A172 (cell line): ENCODE measurements around the gene ZNF750. TPM values are rescaled to one million over a fixed set of nuclear protein-coding genes. Genes with fewer than 3 reads are reported as not detected.
A peak's percentile ranks its signal among the peaks of the same experiment; 100 is the strongest.
"Not testable (repeated sequence)": the region's sequence is repeated elsewhere in the genome, so short reads cannot be mapped to it uniquely, and the experiment has no call there.

Source experiments
- DNase-seq: peaks from one replicate; pipeline ENCODE4 v3.0.0-alpha.2; 2015; ENCODE audit warnings: low spot score
- total RNA-seq: library from RNA; depleted of rRNA; stranded (reverse); fragments of >200 nt; shearing (Covaris generic); gene quantifications from 2 replicates; pipeline ENCODE4 v1.2.3, GENCODE V29; 2014; rRNA removed

ZNF750 gene
- total RNA-seq, 1 experiment from 2014 or later: not detected

- DNase-seq: no peak
Measured at GRCh38 chr17:82793974-82794630, 45.7 kb downstream of the ZNF750 start.

- peak; percentile 93 for DNase-seq
Measured at GRCh38 chr17:82791532-82791931, 48.3 kb downstream of the ZNF750 start.

- DNase-seq: no peak
Measured at GRCh38 chr17:82790391-82790790, 49.4 kb downstream of the ZNF750 start.

- no peak for DNase-seq
Measured at GRCh38 chr17:82789806-82790205, 50.0 kb downstream of the ZNF750 start.

- no peak for DNase-seq
Measured at GRCh38 chr17:82789051-82789592, 50.7 kb downstream of the ZNF750 start.

- no peak for DNase-seq
Measured at GRCh38 chr17:82788206-82789001, 51.4 kb downstream of the ZNF750 start.

- no peak for DNase-seq
Measured at GRCh38 chr17:82787081-82787848, 52.6 kb downstream of the ZNF750 start.

GRCh38 chr17:82786427-82786826, 53.4 kb downstream of the ZNF750 start:
- DNase-seq: no peak

GRCh38 chr17:82785581-82785980, 54.2 kb downstream of the ZNF750 start:
- DNase-seq: not testable (repeated sequence)

- no peak for DNase-seq
Measured at GRCh38 chr17:82783498-82783897, 56.3 kb downstream of the ZNF750 start.

- DNase-seq: no peak
Measured at GRCh38 chr17:82782657-82783207, 57.1 kb downstream of the ZNF750 start.

- DNase-seq: peak; percentile 65
Measured at GRCh38 chr17:82781894-82782274, 57.9 kb downstream of the ZNF750 start.

- no peak for DNase-seq
Measured at GRCh38 chr17:82780971-82781893, 58.6 kb downstream of the ZNF750 start.

- DNase-seq: no peak
Measured at GRCh38 chr17:82780195-82780594, 59.6 kb downstream of the ZNF750 start.

- no peak for DNase-seq
Measured at GRCh38 chr17:82779541-82779940, 60.3 kb downstream of the ZNF750 start.

Other genes with a start within 250 kb of the ZNF750 start
- gene WDR45B, start 191.6 kb downstream of the ZNF750 start, total RNA-seq: 90.3 and 96.0 TPM in 2 replicates
- 9.9 and 15.0 TPM in 2 replicates for gene RAB40B, start 141.3 kb downstream of the ZNF750 start, total RNA-seq
- gene FN3KRP, start 123.3 kb downstream of the ZNF750 start, total RNA-seq: 50.0 and 54.4 TPM in 2 replicates
- 2.1 and 2.9 TPM in 2 replicates for gene FN3K, start 104.4 kb downstream of the ZNF750 start, total RNA-seq
- 29.8 and 38.7 TPM in 2 replicates for gene TBCD, start 88.0 kb downstream of the ZNF750 start, total RNA-seq
- 125 and 190 TPM in 2 replicates for gene METRNL, start 239.6 kb upstream of the ZNF750 start, total RNA-seq